Transverse colon (tissue), 4 donors: ENCODE results near the gene SIK3. TPM values are rescaled to one million over a fixed set of nuclear protein-coding genes. Genes with fewer than 3 reads are reported as not detected.

Source experiments
- DNase-seq: peaks from one replicate; pipeline ENCODE4 v3.0.0-alpha.2; 2019
- H3K27ac ChIP-seq, 4 donors: fragments of 200-600 bp; sonication (generic); 2 replicates each; pipeline ENCODE4 v1.5.1; 2016 to 2018; ENCODE audit warnings: inconsistent platforms in 4 of 4
- H3K27me3 ChIP-seq: fragments of 200-600 bp; sonication (generic); 2 replicates; pipeline ENCODE4 v1.5.1; 2017; ENCODE audit warnings: inconsistent platforms
- H3K36me3 ChIP-seq, 4 donors: fragments of 200-600 bp; sonication (generic); 2 replicates each; pipeline ENCODE4 v1.5.1; 2017 to 2019; ENCODE audit warnings: inconsistent platforms in 4 of 4
- H3K4me1 ChIP-seq, 4 donors: fragments of 200-600 bp; sonication (generic); 2 replicates each; pipeline ENCODE4 v1.5.1; 2017 to 2020; ENCODE audit warnings: inconsistent platforms in 4 of 4
- H3K4me3 ChIP-seq, 4 donors: fragments of 200-600 bp; sonication (generic); 1 replicate in 1 of 4; 2 replicates in 3 of 4; pipeline versions ENCODE4 v1.5.1 to v1.6.1; 2017 to 2019; ENCODE audit warnings: inconsistent platforms in 4 of 4
- H3K9me3 ChIP-seq, 2 donors: fragments of 200-600 bp; sonication (generic); 2 replicates each; pipeline ENCODE4 v1.5.1; 2017 to 2019; ENCODE audit warnings: inconsistent platforms in 2 of 2
- CTCF ChIP-seq, 5 experiments: fragments of 200-600 bp in 3 of 5; fragments of 450-650 bp in 2 of 5; sonication (generic) in 3 of 5; IDR thresholded peaks; 1 replicate in 2 of 5; 2 replicates in 3 of 5; pipeline ENCODE4 v1.5.1; 2016 to 2017; ENCODE audit warnings: antibody characterized with exemption in 5 of 5, inconsistent platforms in 3 of 5, mild to moderate bottlenecking in 2 of 5, moderate library complexity in 1 of 5
- EP300 ChIP-seq: sonication (generic); formaldehyde crosslinking; IDR thresholded peaks from one replicate; pipeline ENCODE4 v1.6.1; 2017; ENCODE audit warnings: antibody characterized with exemption, low read depth
- POLR2A ChIP-seq: fragments of 450-650 bp; IDR thresholded peaks from one replicate; pipeline ENCODE4 v1.6.1; 2016; ENCODE audit warnings: antibody characterized with exemption, mild to moderate bottlenecking, moderate library complexity
- POLR2AphosphoS5 ChIP-seq, 3 donors: sonication (generic); formaldehyde crosslinking; IDR thresholded peaks; one replicate each; pipeline ENCODE4 v1.6.1; 2016; ENCODE audit warnings: antibody characterized with exemption in 3 of 3
- WGBS, 2 donors: methylation state at CpG; one replicate each; pipeline ENCODE4 v1.1.5; 2018; ENCODE audit warnings: low coverage in 1 of 2; 5-methylcytosine and 5-hydroxymethylcytosine counted together
- in situ Hi-C, 4 donors: fragments of 200-750 bp; cut with MboI; loops; one replicate each; pipeline versions ENCODE4 v1.15.0 to v1.15.1; 2017; ENCODE audit warnings: low sequenced_read_pairs in 3 of 4, low pct_ligation_motif_present in 1 of 4, low pct_unique_long_range_greater_than_20kb in 1 of 4
- intact Hi-C: fragments of 100-400 bp; cut with DNase I; formaldehyde crosslinking; loops from one replicate; pipeline ENCODE4 v1.15.1; 2023; ENCODE audit warnings: low total_unique reads
- total RNA-seq, 4 donors: library from RNA; depleted of rRNA; stranded (reverse); fragments of >200 nt; gene quantifications; one replicate each; pipeline ENCODE4 v1.1.0, GENCODE V29; 2016

Gene SIK3
- total RNA-seq, 4 donors from 2014 or later = 35.6 to 68.6 (median 38.9) TPM

DNA sequence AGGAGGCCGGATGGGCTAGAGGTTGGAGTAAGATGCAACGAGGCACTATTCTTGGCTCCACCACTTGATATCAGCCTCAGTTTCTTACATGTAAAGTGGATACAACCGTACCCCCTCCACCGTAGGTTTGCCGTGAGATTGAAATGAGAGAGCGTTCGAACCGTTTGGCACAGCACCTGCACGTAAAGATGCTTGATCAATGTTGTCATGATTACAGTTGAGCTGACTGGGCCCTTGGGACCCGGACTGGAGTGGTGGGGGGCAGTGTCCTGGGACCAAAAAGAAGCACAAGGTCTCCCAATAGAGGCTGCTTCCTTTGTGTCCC is 264.8 kb downstream of the SIK3 start:
- no peaks in the 10 kb centered on the region for H3K36me3 ChIP-seq
- intact Hi-C loops (loop anchor here (1.0 to 5.0 kb wide), 2 partner anchors 29 to 41 kb away; partner anchors contain the start of gene APOA5), in situ Hi-C loops (no loop called here)
- H3K27ac ChIP-seq = no peak overlapping the region
- TF ChIP-seq POLR2AphosphoS5 (IDR thresholded peaks at IDR 0.05) = no peak
- no peaks in the 10 kb centered on the region for H3K9me3 ChIP-seq
- peaks cover 0 to 17% (median 11%) of the 10 kb centered on the region in 4 donors for H3K4me1 ChIP-seq
- 90 to 93% methylated on average over 10 of the region's 10 CpGs for WGBS, 2 donors
- no peaks in the 10 kb centered on the region for H3K27me3 ChIP-seq
- DNase-seq = no peak
- H3K4me3 ChIP-seq = no peak overlapping the region

DNA sequence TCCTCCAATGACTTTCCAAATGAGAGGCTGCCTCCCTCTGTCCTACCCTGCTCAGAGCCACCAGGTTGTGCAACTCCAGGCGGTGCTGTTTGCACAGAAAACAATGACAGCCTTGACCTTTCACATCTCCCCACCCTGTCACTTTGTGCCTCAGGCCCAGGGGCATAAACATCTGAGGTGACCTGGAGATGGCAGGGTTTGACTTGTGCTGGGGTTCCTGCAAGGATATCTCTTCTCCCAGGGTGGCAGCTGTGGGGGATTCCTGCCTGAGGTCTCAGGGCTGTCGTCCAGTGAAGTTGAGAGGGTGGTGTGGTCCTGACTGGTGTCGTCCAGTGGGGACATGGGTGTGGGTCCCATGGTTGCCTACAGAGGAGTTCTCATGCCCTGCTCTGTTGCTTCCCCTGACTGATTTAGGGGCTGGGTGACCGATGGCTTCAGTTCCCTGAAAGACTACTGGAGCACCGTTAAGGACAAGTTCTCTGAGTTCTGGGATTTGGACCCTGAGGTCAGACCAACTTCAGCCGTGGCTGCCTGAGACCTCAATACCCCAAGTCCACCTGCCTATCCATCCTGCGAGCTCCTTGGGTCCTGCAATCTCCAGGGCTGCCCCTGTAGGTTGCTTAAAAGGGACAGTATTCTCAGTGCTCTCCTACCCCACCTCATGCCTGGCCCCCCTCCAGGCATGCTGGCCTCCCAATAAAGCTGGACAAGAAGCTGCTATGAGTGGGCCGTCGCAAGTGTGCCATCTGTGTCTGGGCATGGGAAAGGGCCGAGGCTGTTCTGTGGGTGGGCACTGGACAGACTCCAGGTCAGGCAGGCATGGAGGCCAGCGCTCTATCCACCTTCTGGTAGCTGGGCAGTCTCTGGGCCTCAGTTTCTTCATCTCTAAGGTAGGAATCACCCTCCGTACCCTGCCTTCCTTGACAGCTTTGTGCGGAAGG is 265.6 kb downstream of the SIK3 start:
- no peak overlapping the region for H3K27ac ChIP-seq
- no peak overlapping the region for H3K4me3 ChIP-seq
- TF ChIP-seq EP300 = no peak
- no peak for TF ChIP-seq CTCF (IDR thresholded peaks at IDR 0.05)
- TF ChIP-seq POLR2A = no peak
- no peak for TF ChIP-seq POLR2AphosphoS5 (IDR thresholded peaks at IDR 0.05)
- H3K4me1 ChIP-seq = peaks cover 0 to 17% (median 11%) of the 10 kb centered on the region in 4 donors
- intact Hi-C loops (loop anchor here (1.0 to 5.0 kb wide), 2 partner anchors 30 to 40 kb away; partner anchors contain the start of gene APOA5), in situ Hi-C loops (no loop called here)
- H3K36me3 ChIP-seq = no peaks in the 10 kb centered on the region
- no peak for DNase-seq
- WGBS, 2 donors = 83% methylated on average over 13 of the region's 13 CpGs; no CpG with 5 or more reads in 1 of the 2 donors
- no peaks in the 10 kb centered on the region for H3K9me3 ChIP-seq
- H3K27me3 ChIP-seq = no peaks in the 10 kb centered on the region

- no peak for TF ChIP-seq CTCF (IDR thresholded peaks at IDR 0.05)
- no peak for TF ChIP-seq EP300
- TF ChIP-seq POLR2AphosphoS5 (IDR thresholded peaks at IDR 0.05) = no peak
- no peak for TF ChIP-seq POLR2A
- Histone ChIP-seq H3K4me3 (no peak overlapping the region), H3K27ac (no peak overlapping the region), H3K36me3 (no peaks in the 10 kb centered on the region), H3K9me3 (no peaks in the 10 kb centered on the region), H3K27me3 (no peaks in the 10 kb centered on the region), H3K4me1 (peaks cover 0 to 17% (median 11%) of the 10 kb centered on the region in 4 donors)
- 71 to 88% methylated on average over 1 to 7 of the region's 7 CpGs for WGBS, 2 donors
- intact Hi-C loops = loop anchor here (5.0 kb wide), 1 partner anchor 40 kb away; the partner anchor contains the start of gene APOA5
- in situ Hi-C loops = no loop called here
- DNase-seq = no peak
Measured at GRCh38 chr11:116831790-116832349, 266.4 kb downstream of the SIK3 start.

DNA sequence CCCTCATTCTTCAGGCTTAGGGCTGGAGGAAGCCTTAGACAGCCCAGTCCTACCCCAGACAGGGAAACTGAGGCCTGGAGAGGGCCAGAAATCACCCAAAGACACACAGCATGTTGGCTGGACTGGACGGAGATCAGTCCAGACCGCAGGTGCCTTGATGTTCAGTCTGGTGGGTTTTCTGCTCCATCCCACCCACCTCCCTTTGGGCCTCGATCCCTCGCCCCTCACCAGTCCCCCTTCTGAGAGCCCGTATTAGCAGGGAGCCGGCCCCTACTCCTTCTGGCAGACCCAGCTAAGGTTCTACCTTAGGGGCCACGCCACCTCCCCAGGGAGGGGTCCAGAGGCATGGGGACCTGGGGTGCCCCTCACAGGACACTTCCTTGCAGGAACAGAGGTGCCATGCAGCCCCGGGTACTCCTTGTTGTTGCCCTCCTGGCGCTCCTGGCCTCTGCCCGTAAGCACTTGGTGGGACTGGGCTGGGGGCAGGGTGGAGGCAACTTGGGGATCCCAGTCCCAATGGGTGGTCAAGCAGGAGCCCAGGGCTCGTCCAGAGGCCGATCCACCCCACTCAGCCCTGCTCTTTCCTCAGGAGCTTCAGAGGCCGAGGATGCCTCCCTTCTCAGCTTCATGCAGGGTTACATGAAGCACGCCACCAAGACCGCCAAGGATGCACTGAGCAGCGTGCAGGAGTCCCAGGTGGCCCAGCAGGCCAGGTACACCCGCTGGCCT is 267.9 kb downstream of the SIK3 start:
- intact Hi-C loops = loop anchor here (5.0 kb wide), 1 partner anchor 38 kb away; the partner anchor contains the start of gene APOA5

More for the DNA sequence above, 267.9 kb downstream of the SIK3 start:
- Histone ChIP-seq H3K27me3 (no peaks in the 10 kb centered on the region), H3K4me1 (peaks cover 0 to 6% (median 2%) of the 10 kb centered on the region in 4 donors), H3K9me3 (no peaks in the 10 kb centered on the region), H3K27ac (no peak overlapping the region), H3K36me3 (no peaks in the 10 kb centered on the region), H3K4me3 (no peak overlapping the region)
- WGBS, 2 donors = 97% methylated on average over 17 of the region's 17 CpGs; no CpG with 5 or more reads in 1 of the 2 donors
- in situ Hi-C loops = no loop called here
- TF ChIP-seq POLR2AphosphoS5 (IDR thresholded peaks at IDR 0.05) (no peak), POLR2A (no peak), CTCF (IDR thresholded peaks at IDR 0.05) (no peak), EP300 (no peak)
- DNase-seq = no peak
